Ishikawa (cell line): Measurements from ENCODE around the gene STX5.

Experiments used
- CEBPB ChIP-seq: IDR thresholded peaks from 2 replicates; pipeline ENCODE4 v1.6.1; 2012
- CREB1 ChIP-seq: IDR thresholded peaks from 2 replicates; pipeline ENCODE4 v1.6.1; 2012; ENCODE audit warnings: low read depth
- EGR1 ChIP-seq: IDR thresholded peaks from 2 replicates; pipeline ENCODE4 v1.6.1; 2012
- EP300 ChIP-seq: IDR thresholded peaks from 2 replicates; pipeline ENCODE4 v1.6.1; 2012; ENCODE audit warnings: borderline replicate concordance
- FOXM1 ChIP-seq: IDR thresholded peaks from 2 replicates; pipeline ENCODE4 v1.6.1; 2012; ENCODE audit warnings: low read depth, borderline replicate concordance
- MAX ChIP-seq: IDR thresholded peaks from 2 replicates; pipeline ENCODE4 v1.6.1; 2012
- NFIC ChIP-seq: IDR thresholded peaks from 2 replicates; pipeline ENCODE4 v1.6.1; 2012
- RAD21 ChIP-seq: IDR thresholded peaks from 2 replicates; pipeline ENCODE4 v1.6.1; 2012; ENCODE audit warnings: low read depth
- REST ChIP-seq: IDR thresholded peaks from 2 replicates; pipeline ENCODE4 v1.6.1; 2012; ENCODE audit warnings: low read depth, mild to moderate bottlenecking
- TAF1 ChIP-seq: IDR thresholded peaks from 2 replicates; pipeline ENCODE4 v1.6.1; 2012; ENCODE audit warnings: low read depth, mild to moderate bottlenecking
- TCF12 ChIP-seq: IDR thresholded peaks from 2 replicates; pipeline ENCODE4 v1.6.1; 2012; ENCODE audit warnings: low read depth
- TEAD4 ChIP-seq: IDR thresholded peaks from 2 replicates; pipeline ENCODE4 v1.6.1; 2012
- USF1 ChIP-seq: IDR thresholded peaks from 2 replicates; pipeline ENCODE4 v1.6.1; 2012
- YY1 ChIP-seq: IDR thresholded peaks from 2 replicates; pipeline ENCODE4 v1.6.1; 2012; ENCODE audit warnings: low read depth
- ZBTB7A ChIP-seq: IDR thresholded peaks from 2 replicates; pipeline ENCODE4 v1.6.1; 2012; ENCODE audit warnings: low read depth

The STX5 gene

GRCh38 chr11:62854013-62854824 is 22.4 kb upstream of the STX5 start:
- TF ChIP-seq CREB1 (no peak), REST (no peak), TEAD4 (no peak)

- no peak for TF ChIP-seq CREB1
- no peak for TF ChIP-seq RAD21
- no peak for TF ChIP-seq FOXM1
- TF ChIP-seq USF1, result no peak
- no peak for TF ChIP-seq EGR1
- TF ChIP-seq TEAD4, result no peak
- TF ChIP-seq EP300, result no peak
- TF ChIP-seq YY1, result no peak
- TF ChIP-seq ZBTB7A, result no peak
These were observed 21.6 kb upstream of the STX5 start for GRCh38 chr11:62853279-62853965.

- no peak for TF ChIP-seq TAF1
- no peak for TF ChIP-seq EGR1
- no peak for TF ChIP-seq CEBPB
- TF ChIP-seq MAX, result no peak
- no peak for TF ChIP-seq YY1
- no peak for TF ChIP-seq REST
- TF ChIP-seq TCF12, result no peak
- TF ChIP-seq ZBTB7A, result no peak
- TF ChIP-seq NFIC, result no peak
- TF ChIP-seq CREB1, result no peak
- TF ChIP-seq TEAD4, result no peak
- no peak for TF ChIP-seq FOXM1
- TF ChIP-seq RAD21, result no peak
- TF ChIP-seq EP300, result no peak
- no peak for TF ChIP-seq USF1
These were observed 20.8 kb upstream of the STX5 start for GRCh38 chr11:62852523-62853188.

GRCh38 chr11:62851807-62852522 is 20.1 kb upstream of the STX5 start:
- no peak for TF ChIP-seq YY1
- TF ChIP-seq NFIC, result no peak
- TF ChIP-seq ZBTB7A, result no peak
- TF ChIP-seq TCF12, result no peak

GRCh38 chr11:62850911-62851806 is 19.3 kb upstream of the STX5 start:
- TF ChIP-seq EGR1, result no peak
- no peak for TF ChIP-seq REST
- no peak; the same call in 1 of the 2 replicates for TF ChIP-seq CREB1
- TF ChIP-seq NFIC, result no peak
- no peak for TF ChIP-seq EP300
- TF ChIP-seq RAD21, result no peak
- TF ChIP-seq MAX, result no peak; the same call in 1 of the 2 replicates
- no peak for TF ChIP-seq TCF12
- TF ChIP-seq FOXM1, result no peak
- no peak for TF ChIP-seq YY1
- no peak for TF ChIP-seq TAF1
